Measurements from ENCODE around the gene ACER3.
"Not testable (repeated sequence)": the region's sequence is repeated elsewhere in the genome, so short reads cannot be mapped to it uniquely, and the experiment has no call there.

DNA sequence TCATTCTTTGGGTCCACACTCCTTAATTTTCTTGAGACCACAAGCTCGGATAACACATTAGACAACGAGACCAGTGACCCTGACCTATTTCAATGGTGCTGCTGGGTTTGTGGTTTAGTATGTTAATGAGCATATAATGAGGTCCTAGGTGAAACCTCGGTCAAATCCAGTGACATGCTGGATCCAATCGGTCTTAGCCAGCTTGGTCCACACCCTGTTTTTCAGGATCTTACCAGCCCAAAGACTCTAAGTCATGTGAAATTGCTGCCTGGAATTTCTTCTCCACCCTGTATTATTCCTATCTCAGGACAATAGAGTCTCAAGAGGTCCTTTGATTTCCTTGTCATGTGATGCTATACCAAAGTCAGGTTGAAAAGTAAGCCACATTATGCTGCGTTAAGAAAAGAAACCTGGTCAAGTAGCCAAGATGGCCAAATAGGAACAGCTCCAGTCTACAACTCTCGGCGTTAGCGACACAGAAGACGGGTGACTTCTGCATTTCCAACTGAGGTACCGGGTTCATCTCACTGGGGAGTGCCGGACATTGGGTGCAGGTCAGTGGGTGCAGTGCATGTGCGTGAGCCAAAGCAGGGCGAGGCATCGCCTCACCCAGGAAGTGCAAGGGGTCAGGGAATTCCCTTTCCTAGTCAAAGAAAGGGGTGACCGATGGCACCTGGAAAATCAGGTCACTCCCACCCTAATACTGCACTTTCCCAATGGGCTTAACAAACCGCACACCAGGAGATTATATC, 102.9 kb downstream of the ACER3 start:
- TF ChIP-seq, protein P1, sequence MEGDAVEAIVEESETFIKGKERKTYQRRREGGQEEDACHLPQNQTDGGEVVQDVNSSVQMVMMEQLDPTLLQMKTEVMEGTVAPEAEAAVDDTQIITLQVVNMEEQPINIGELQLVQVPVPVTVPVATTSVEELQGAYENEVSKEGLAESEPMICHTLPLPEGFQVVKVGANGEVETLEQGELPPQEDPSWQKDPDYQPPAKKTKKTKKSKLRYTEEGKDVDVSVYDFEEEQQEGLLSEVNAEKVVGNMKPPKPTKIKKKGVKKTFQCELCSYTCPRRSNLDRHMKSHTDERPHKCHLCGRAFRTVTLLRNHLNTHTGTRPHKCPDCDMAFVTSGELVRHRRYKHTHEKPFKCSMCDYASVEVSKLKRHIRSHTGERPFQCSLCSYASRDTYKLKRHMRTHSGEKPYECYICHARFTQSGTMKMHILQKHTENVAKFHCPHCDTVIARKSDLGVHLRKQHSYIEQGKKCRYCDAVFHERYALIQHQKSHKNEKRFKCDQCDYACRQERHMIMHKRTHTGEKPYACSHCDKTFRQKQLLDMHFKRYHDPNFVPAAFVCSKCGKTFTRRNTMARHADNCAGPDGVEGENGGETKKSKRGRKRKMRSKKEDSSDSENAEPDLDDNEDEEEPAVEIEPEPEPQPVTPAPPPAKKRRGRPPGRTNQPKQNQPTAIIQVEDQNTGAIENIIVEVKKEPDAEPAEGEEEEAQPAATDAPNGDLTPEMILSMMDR (IDR thresholded peaks at IDR 0.05; ENCODE audit: low read depth, low read length, missing input control), result not testable (repeated sequence)
- TF ChIP-seq EGR1 (IDR thresholded peaks at IDR 0.05; ENCODE audit: low read depth in 2 of 2); TAF1 (conservative IDR thresholded peaks at IDR 0.05); FOXA1 (IDR thresholded peaks at IDR 0.05): not testable (repeated sequence)
- TF ChIP-seq, protein P2, sequence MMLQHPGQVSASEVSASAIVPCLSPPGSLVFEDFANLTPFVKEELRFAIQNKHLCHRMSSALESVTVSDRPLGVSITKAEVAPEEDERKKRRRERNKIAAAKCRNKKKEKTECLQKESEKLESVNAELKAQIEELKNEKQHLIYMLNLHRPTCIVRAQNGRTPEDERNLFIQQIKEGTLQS (IDR thresholded peaks at IDR 0.05), result not testable (repeated sequence)

Data from liver (tissue), 3 donors.